Thyroid gland (tissue), 4 donors: ENCODE data around the gene SLC6A1. TPM values are rescaled to one million over a fixed set of nuclear protein-coding genes. Genes with fewer than 3 reads are reported as not detected.

Experiments used
- DNase-seq, 2 donors: peaks; one replicate each; pipeline ENCODE4 v3.0.0-alpha.2; 2019
- H3K27ac ChIP-seq, 3 donors: fragments of 200-600 bp; sonication (generic); 1 replicate in 2 of 3; 2 replicates in 1 of 3; pipeline ENCODE4 v1.5.1; 2016 to 2019; ENCODE audit warnings: mild to moderate bottlenecking in 1 of 3, moderate library complexity in 1 of 3
- H3K27me3 ChIP-seq: fragments of 200-600 bp; sonication (generic); one replicate; pipeline ENCODE4 v1.5.1; 2019
- H3K36me3 ChIP-seq, 2 donors: fragments of 200-600 bp; sonication (generic); one replicate each; pipeline ENCODE4 v1.5.1; 2016 to 2019
- H3K4me1 ChIP-seq, 2 donors: fragments of 200-600 bp; sonication (generic); one replicate each; pipeline ENCODE4 v1.5.1; 2017 to 2019
- H3K4me3 ChIP-seq, 3 donors: fragments of 200-600 bp; sonication (generic); replicated peaks in 1 of 3; 1 replicate in 2 of 3; 2 replicates in 1 of 3; pipeline ENCODE4 v1.5.1; 2016; ENCODE audit warnings: mild to moderate bottlenecking in 1 of 3
- H3K9me3 ChIP-seq: fragments of 200-600 bp; sonication (generic); one replicate; pipeline ENCODE4 v1.5.1; 2017
- POLR2A ChIP-seq, 2 donors: fragments of 450-650 bp; IDR thresholded peaks; one replicate each; pipeline ENCODE4 v1.6.1; 2017; ENCODE audit warnings: antibody characterized with exemption in 2 of 2, mild to moderate bottlenecking in 2 of 2, moderate library complexity in 1 of 2
- WGBS, 2 donors: methylation state at CpG; one replicate each; pipeline ENCODE4 v1.1.5; 2017; 5-methylcytosine and 5-hydroxymethylcytosine counted together
- intact Hi-C: fragments of 100-400 bp; cut with DNase I; formaldehyde crosslinking; loops from one replicate; pipeline ENCODE4 v1.15.1; 2023
- total RNA-seq, 4 donors: library from RNA; depleted of rRNA; stranded (reverse); fragments of >200 nt; gene quantifications; one replicate each; pipeline ENCODE4 v1.2.3, GENCODE V29; 2016
- TF ChIP-seq, protein P1 (sequence below), 6 experiments: fragments of 200-600 bp in 3 of 6; fragments of 450-650 bp in 3 of 6; sonication (generic) in 3 of 6; IDR thresholded peaks; one replicate each; pipeline ENCODE4 v1.5.1; 2016 to 2019; ENCODE audit warnings: antibody characterized with exemption in 6 of 6, mild to moderate bottlenecking in 2 of 6, inconsistent platforms in 1 of 6, moderate library complexity in 1 of 6

The SLC6A1 gene
- total RNA-seq, 4 donors from 2014 or later, result 0.27 to 1.3 TPM; not detected in 2

DNA sequence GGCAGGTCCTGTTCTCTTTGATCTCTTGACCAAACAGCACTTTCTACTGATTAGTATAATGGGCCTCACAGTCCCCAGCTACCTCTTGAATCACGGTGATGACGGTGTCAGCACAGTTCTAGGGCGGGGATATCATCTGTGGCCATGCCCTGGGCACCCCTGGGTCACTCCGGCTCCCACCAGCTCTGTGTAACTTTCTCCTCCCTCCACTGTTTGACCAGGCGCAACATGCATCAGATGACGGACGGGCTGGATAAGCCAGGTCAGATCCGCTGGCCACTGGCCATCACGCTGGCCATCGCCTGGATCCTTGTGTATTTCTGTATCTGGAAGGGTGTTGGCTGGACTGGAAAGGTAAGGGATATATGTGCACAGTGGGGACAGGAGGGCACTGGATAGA is 29.6 kb downstream of the SLC6A1 start:
- intact Hi-C loops, result no loop called here
- no peak for DNase-seq
- Histone ChIP-seq H3K4me3 (no peak overlapping the region), H3K4me1 (no peaks in the 10 kb centered on the region), H3K27ac (no peak overlapping the region), H3K36me3 (no peaks in the 10 kb centered on the region), H3K9me3 (no peaks in the 10 kb centered on the region), H3K27me3 (no peaks in the 10 kb centered on the region)
- 92 to 93% methylated on average over 10 of the region's 10 CpGs for WGBS, 2 donors
- TF ChIP-seq POLR2A (IDR thresholded peaks at IDR 0.05), result no peak
- TF ChIP-seq, protein P1, sequence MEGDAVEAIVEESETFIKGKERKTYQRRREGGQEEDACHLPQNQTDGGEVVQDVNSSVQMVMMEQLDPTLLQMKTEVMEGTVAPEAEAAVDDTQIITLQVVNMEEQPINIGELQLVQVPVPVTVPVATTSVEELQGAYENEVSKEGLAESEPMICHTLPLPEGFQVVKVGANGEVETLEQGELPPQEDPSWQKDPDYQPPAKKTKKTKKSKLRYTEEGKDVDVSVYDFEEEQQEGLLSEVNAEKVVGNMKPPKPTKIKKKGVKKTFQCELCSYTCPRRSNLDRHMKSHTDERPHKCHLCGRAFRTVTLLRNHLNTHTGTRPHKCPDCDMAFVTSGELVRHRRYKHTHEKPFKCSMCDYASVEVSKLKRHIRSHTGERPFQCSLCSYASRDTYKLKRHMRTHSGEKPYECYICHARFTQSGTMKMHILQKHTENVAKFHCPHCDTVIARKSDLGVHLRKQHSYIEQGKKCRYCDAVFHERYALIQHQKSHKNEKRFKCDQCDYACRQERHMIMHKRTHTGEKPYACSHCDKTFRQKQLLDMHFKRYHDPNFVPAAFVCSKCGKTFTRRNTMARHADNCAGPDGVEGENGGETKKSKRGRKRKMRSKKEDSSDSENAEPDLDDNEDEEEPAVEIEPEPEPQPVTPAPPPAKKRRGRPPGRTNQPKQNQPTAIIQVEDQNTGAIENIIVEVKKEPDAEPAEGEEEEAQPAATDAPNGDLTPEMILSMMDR (IDR thresholded peaks at IDR 0.05), result no peak

DNA sequence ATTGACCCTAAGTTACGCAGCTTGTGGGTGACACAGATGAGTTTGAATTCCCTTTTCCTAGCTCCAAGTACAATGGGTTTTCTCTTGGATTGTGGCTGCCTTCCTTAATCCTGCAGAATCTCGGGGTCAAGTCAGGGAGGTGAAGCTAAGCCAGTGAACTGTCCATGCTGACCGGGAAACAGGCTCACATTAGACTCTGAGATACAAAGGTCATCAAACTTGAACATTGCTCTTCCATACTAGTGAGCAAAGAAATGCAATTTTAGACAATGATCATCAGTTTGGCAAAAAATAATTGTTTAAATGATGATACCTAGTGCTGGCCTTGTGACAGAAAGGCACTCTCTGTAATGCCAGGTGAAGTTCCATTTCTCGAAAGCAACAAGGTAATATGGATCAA is 31.6 kb downstream of the SLC6A1 start:
- TF ChIP-seq, protein P1 (IDR thresholded peaks at IDR 0.05), result no peak
- TF ChIP-seq POLR2A (IDR thresholded peaks at IDR 0.05), result no peak
- intact Hi-C loops, result no loop called here
- no peaks in the 10 kb centered on the region for H3K4me1 ChIP-seq
- no peaks in the 10 kb centered on the region for H3K9me3 ChIP-seq
- H3K36me3 ChIP-seq, result no peaks in the 10 kb centered on the region
- no peaks in the 10 kb centered on the region for H3K27me3 ChIP-seq
- no peak for DNase-seq
- H3K4me3 ChIP-seq, result no peak overlapping the region
- 82 to 92% methylated on average over 4 of the region's 4 CpGs for WGBS, 2 donors
- H3K27ac ChIP-seq, result no peak overlapping the region

DNA sequence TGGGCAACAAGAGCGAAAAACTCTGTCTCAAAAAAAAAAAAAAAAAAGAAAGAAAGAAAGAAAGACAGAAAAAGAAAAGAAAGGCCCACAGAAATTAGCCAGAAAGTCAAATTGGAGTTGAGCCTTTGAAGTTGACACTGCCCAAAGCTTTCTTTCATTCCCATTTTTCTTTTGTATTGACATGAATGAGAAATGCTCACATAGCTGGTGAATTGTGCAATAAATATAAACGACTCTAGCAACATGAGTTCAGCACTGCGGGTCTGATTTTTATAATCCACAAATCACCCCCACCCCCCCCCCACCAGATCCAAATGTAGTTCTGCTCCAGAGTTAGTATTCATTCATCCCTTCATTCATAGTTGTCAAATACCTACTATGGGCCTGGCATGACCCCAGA is 37.4 kb downstream of the SLC6A1 start:
- TF ChIP-seq, protein P1 (IDR thresholded peaks at IDR 0.05), result no peak
- no peak for TF ChIP-seq POLR2A (IDR thresholded peaks at IDR 0.05)
- WGBS, 2 donors, result 79 to 80% methylated on average over 3 of the region's 3 CpGs

DNA sequence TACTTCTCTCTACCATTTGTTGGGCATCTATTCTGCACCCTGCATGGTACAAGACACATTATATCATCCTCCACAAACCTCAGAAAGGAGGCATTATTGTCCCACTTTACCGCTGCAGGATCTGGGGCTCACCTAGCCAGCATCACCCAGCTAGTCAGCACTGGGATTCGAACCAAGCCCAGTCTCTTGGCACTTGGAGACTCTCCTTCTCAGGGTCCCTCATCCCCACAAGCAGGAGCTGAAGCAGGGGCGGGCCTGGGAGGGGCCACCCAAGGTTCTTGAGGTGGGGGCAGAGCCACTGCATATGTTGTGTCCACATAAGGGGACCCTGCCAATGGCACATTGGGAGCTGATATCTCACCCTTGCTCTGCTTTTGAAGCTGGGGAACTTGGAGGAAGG is 41.3 kb downstream of the SLC6A1 start:
- TF ChIP-seq, protein P1 (IDR thresholded peaks at IDR 0.05), result no peak
- no peak for TF ChIP-seq POLR2A (IDR thresholded peaks at IDR 0.05)
- Histone ChIP-seq H3K27ac (no peak overlapping the region), H3K4me1 (no peaks in the 10 kb centered on the region), H3K9me3 (no peaks in the 10 kb centered on the region), H3K27me3 (no peaks in the 10 kb centered on the region), H3K36me3 (no peaks in the 10 kb centered on the region), H3K4me3 (no peak overlapping the region)
- WGBS, 2 donors, result 82 to 94% methylated on average over 3 of the region's 3 CpGs
- intact Hi-C loops, result no loop called here
- DNase-seq, result no peak

More for the DNA sequence above, 37.4 kb downstream of the SLC6A1 start:
- H3K27me3 ChIP-seq, result no peaks in the 10 kb centered on the region
- no peak for DNase-seq
- no peaks in the 10 kb centered on the region for H3K4me1 ChIP-seq
- no peaks in the 10 kb centered on the region for H3K36me3 ChIP-seq
- H3K9me3 ChIP-seq, result no peaks in the 10 kb centered on the region
- H3K27ac ChIP-seq, result no peak overlapping the region
- H3K4me3 ChIP-seq, result no peak overlapping the region
- intact Hi-C loops, result no loop called here

DNA sequence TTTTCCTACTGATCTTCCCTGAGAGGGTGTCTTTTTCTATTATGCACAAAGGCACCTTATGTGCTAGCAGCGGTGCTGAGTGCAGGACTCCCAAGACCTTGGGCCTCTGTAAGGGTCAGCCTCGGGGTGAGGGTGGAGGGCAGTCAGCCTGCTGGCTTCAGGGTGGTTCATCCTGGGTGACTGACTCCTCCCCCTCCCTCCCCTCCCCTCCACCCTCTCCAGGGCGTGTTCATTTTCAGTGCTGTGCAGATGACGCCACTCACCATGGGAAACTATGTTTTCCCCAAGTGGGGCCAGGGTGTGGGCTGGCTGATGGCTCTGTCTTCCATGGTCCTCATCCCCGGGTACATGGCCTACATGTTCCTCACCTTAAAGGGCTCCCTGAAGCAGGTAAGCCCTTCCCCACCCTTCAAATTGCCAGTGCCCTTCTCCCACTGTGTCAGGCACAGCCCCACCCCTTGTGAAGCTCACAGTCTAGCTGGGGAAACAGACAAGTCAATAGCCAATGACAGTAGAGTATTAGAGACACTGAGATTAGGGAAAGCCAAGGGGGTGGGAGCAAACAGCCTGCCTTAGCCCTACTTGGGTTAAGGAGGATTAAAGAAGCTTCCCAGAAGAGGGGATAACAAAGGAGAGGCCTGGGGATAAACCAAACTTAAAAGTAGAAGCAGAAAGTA is 41.9 kb downstream of the SLC6A1 start:
- H3K4me3 ChIP-seq, result no peak overlapping the region

More for the DNA sequence above, 41.9 kb downstream of the SLC6A1 start:
- Histone ChIP-seq H3K36me3 (no peaks in the 10 kb centered on the region), H3K9me3 (no peaks in the 10 kb centered on the region), H3K4me1 (no peaks in the 10 kb centered on the region), H3K27me3 (no peaks in the 10 kb centered on the region), H3K27ac (no peak overlapping the region)
- WGBS, 2 donors, result 55 to 61% methylated on average over 5 of the region's 5 CpGs
- TF ChIP-seq, protein P1 (IDR thresholded peaks at IDR 0.05), result no peak
- TF ChIP-seq POLR2A (IDR thresholded peaks at IDR 0.05), result no peak
- no peak for DNase-seq
- intact Hi-C loops, result no loop called here
